A549 (cell line): ENCODE results near the gene SLC25A40. TPM values are rescaled to one million over a fixed set of nuclear protein-coding genes. Genes with fewer than 3 reads are reported as not detected.
A peak's percentile ranks its signal among the peaks of the same experiment; 100 is the strongest.

ENCODE experiments used
- ATAC-seq, 2 experiments: fragments of 200-7000 bp in 1 of 2; fragments of >200 bp in 1 of 2; cut with Nextera tagmentation in 1 of 2; cut with Tn5 transposase in 1 of 2; 3 replicates each; pipeline versions ENCODE4 v1.8.0 to v1.9.1; 2018 to 2020; ENCODE audit warnings: mild to moderate bottlenecking in 1 of 2, moderate library complexity in 1 of 2
- CTCF ChIA-PET: fragments of 300-600 bp; sonication (Branson Sonifier 250); formaldehyde crosslinking; extraction: SDS; loops from one replicate; lab custom pipeline; 2021; ENCODE audit warnings: antibody characterized with exemption, inconsistent platforms; lab: Yijun Ruan, JAX
- POLR2A ChIA-PET: fragments of 350-600 bp; formaldehyde crosslinking; extraction: SDS; loops from one replicate; lab custom pipeline; 2021; ENCODE audit warnings: antibody characterized with exemption, inconsistent platforms; lab: Yijun Ruan, JAX
- DNase-seq, 2 experiments: peaks; one replicate each; pipeline versions ENCODE4 v3.0.0 to v3.0.0-alpha.2; 2011 to 2016; ENCODE audit warnings: low read depth in 1 of 2, low spot score in 1 of 2
- FAIRE-seq: peaks from 2 replicates; lab custom pipeline; 2011; peaks lifted over from hg19 to GRCh38; lab: Jason Lieb, UNC
- H3K27ac ChIP-seq, 2 experiments: fragments of >200 bp; sonication (Bioruptor Twin); formaldehyde crosslinking; 3 replicates each; pipeline ENCODE4 v1.5.1; 2016 to 2017
- H3K4me1 ChIP-seq: fragments of >200 bp; sonication (Bioruptor Twin); formaldehyde crosslinking; 3 replicates; pipeline ENCODE4 v1.6.1; 2016
- H3K4me2 ChIP-seq: fragments of >200 bp; sonication (Bioruptor Twin); formaldehyde crosslinking; 3 replicates; pipeline ENCODE4 v1.6.1; 2016
- H3K4me3 ChIP-seq: fragments of >200 bp; sonication (Bioruptor Twin); formaldehyde crosslinking; 3 replicates; pipeline ENCODE4 v1.5.1; 2016
- H3K9me3 ChIP-seq: fragments of >200 bp; sonication (Bioruptor Twin); formaldehyde crosslinking; 3 replicates; pipeline ENCODE4 v1.6.1; 2016
- BCL3 ChIP-seq: fragments of >200 bp; sonication (Bioruptor Twin); formaldehyde crosslinking; IDR thresholded peaks from 3 replicates; pipeline ENCODE4 v1.6.1; 2016
- BHLHE40 ChIP-seq: IDR thresholded peaks from 2 replicates; pipeline ENCODE4 v1.6.1; 2012; ENCODE audit warnings: low read depth, low read length, inconsistent platforms
- CBX2 ChIP-seq: fragments of 200-600 bp; sonication (generic); IDR thresholded peaks from 2 replicates; pipeline ENCODE4 v1.6.1; 2016; ENCODE audit warnings: low read depth, mild to moderate bottlenecking, borderline replicate concordance
- CHD4 ChIP-seq: fragments of 200-600 bp; sonication (generic); IDR thresholded peaks from 2 replicates; pipeline ENCODE4 v1.6.1; 2016; ENCODE audit warnings: antibody characterized with exemption, mild to moderate bottlenecking, borderline replicate concordance
- CTCF ChIP-seq: fragments of >200 bp; sonication (Bioruptor Twin); formaldehyde crosslinking; IDR thresholded peaks from 3 replicates; pipeline ENCODE4 v1.5.1; 2016
- E2F6 ChIP-seq: IDR thresholded peaks from 2 replicates; pipeline ENCODE4 v1.6.1; 2012; ENCODE audit warnings: low read depth, borderline replicate concordance
- FOSB ChIP-seq: fragments of 250-450 bp; sonication (Bioruptor Pico); IDR thresholded peaks from 2 replicates; pipeline ENCODE4 v1.5.0; 2020; ENCODE audit warnings: mild to moderate bottlenecking, moderate library complexity
- HDAC2 ChIP-seq: fragments of 200-600 bp; sonication (generic); IDR thresholded peaks from 2 replicates; pipeline ENCODE4 v1.6.1; 2016
- HEYL ChIP-seq: fragments of 250-450 bp; sonication (Bioruptor Pico); IDR thresholded peaks from 2 replicates; pipeline ENCODE4 v1.8.0; 2021; ENCODE audit warnings: mild to moderate bottlenecking, moderate library complexity
- JUNB ChIP-seq: fragments of >200 bp; sonication (Bioruptor Twin); formaldehyde crosslinking; IDR thresholded peaks from 2 replicates; pipeline ENCODE4 v1.6.1; 2016
- MAFK ChIP-seq: fragments of 450-650 bp; IDR thresholded peaks from 2 replicates; pipeline ENCODE4 v1.6.1; 2014; ENCODE audit not compliant: partially characterized antibody
- MAZ ChIP-seq: fragments of 150-350 bp; IDR thresholded peaks from 2 replicates; pipeline ENCODE4 v1.6.1; 2014; ENCODE audit warnings: antibody characterized with exemption, low read depth, low read length, borderline replicate concordance
- NPAS2 ChIP-seq: fragments of 250-450 bp; sonication (Bioruptor Pico); IDR thresholded peaks from 2 replicates; pipeline ENCODE4 v1.8.0; 2022; ENCODE audit warnings: mild to moderate bottlenecking, moderate library complexity, borderline replicate concordance
- PBX3 ChIP-seq: IDR thresholded peaks from 2 replicates; pipeline ENCODE4 v1.6.1; 2012
- REST ChIP-seq: fragments of 200-600 bp; sonication (generic); IDR thresholded peaks from 2 replicates; pipeline ENCODE4 v1.6.1; 2016; ENCODE audit warnings: antibody characterized with exemption, mild to moderate bottlenecking, moderate library complexity
- RFX5 ChIP-seq: fragments of 450-650 bp; IDR thresholded peaks from 2 replicates; pipeline ENCODE4 v1.7.1; 2014; ENCODE audit warnings: antibody characterized with exemption, mild to moderate bottlenecking, moderate library complexity
- RNF2 ChIP-seq: fragments of 200-600 bp; sonication (generic); IDR thresholded peaks from 2 replicates; pipeline ENCODE4 v1.6.1; 2016; ENCODE audit warnings: low read depth, mild to moderate bottlenecking, antibody characterized with exemption, moderate library complexity, borderline replicate concordance
- SMC3 ChIP-seq: fragments of >200 bp; sonication (Bioruptor Twin); formaldehyde crosslinking; IDR thresholded peaks from 3 replicates; pipeline ENCODE4 v1.6.1; 2018; ENCODE audit warnings: inconsistent platforms
- USF2 ChIP-seq: fragments of 450-650 bp; IDR thresholded peaks from 2 replicates; pipeline ENCODE4 v1.6.1; 2014; ENCODE audit warnings: antibody characterized with exemption
- ZC3H11A ChIP-seq: fragments of 450-650 bp; IDR thresholded peaks from 2 replicates; pipeline ENCODE4 v1.6.1; 2014; ENCODE audit warnings: antibody characterized with exemption, mild to moderate bottlenecking
- ZNF302 ChIP-seq: fragments of 250-450 bp; sonication (Bioruptor Pico); IDR thresholded peaks from 2 replicates; pipeline ENCODE4 v1.9.0; 2021; ENCODE audit warnings: inconsistent platforms, mild to moderate bottlenecking, moderate library complexity
- ZSCAN20 ChIP-seq: fragments of 250-450 bp; sonication (Bioruptor Pico); IDR thresholded peaks from 2 replicates; pipeline ENCODE4 v1.8.0; 2022; ENCODE audit warnings: mild to moderate bottlenecking, moderate library complexity
- WGBS: methylation state at CpG from one replicate; pipeline ENCODE4 v1.1.6; 2017; ENCODE audit errors: missing lambda C conversion rate; 5-methylcytosine and 5-hydroxymethylcytosine counted together
- polyA plus RNA-seq, 4 experiments: library from polyadenylated mRNA; depleted of rRNA in 3 of 4; stranded (reverse); fragments of >200 nt; fragmentation: RNase III in 1 of 4; extraction: RNeasy Plus Mini Kit Qiagen cat#74134 plus additional on column Dnase treatment in 1 of 4; gene quantifications; 2 replicates in 3 of 4; 3 replicates in 1 of 4; pipeline ENCODE4 v1.2.3, GENCODE V29; 2011 to 2017

SLC25A40 gene
- polyA plus RNA-seq, 2 of the 4 experiments (the other 2 are of a cell fraction) = 11.8 to 22.0 TPM

GRCh38 chr7:87853237-87853864 lies 22.8 kb downstream of the SLC25A40 start:
- FAIRE-seq = peak; percentile 87
- Histone ChIP-seq H3K9me3 (no peaks in the 10 kb centered on the region), H3K4me1 (peaks cover 5% of the 10 kb centered on the region; the same call in 1 of the 3 replicates), H3K4me3 (no peak overlapping the region), H3K4me2 (no peak overlapping the region), H3K27ac (no peak overlapping the region)
- ATAC-seq = no peak
- WGBS = 76% methylated on average over 1 of the region's 1 CpG
- no peak for DNase-seq
- POLR2A ChIA-PET = no interaction called here
- CTCF ChIA-PET = no interaction called here
- TF ChIP-seq MAZ (no peak), USF2 (no peak), RNF2 (no peak)

GRCh38 chr7:87852306-87852705 lies 23.9 kb downstream of the SLC25A40 start:
- DNase-seq (no peak), FAIRE-seq (no peak), ATAC-seq (no peak)
- no peak overlapping the region for H3K27ac ChIP-seq
- ChIA-PET CTCF (no interaction called here), POLR2A (no interaction called here)
- no peak overlapping the region for H3K4me3 ChIP-seq
- TF ChIP-seq E2F6 (no peak), NPAS2 (CRISPR knock-in tag) (no peak), PBX3 (no peak), CHD4 (no peak), HDAC2 (no peak), RFX5 (no peak), ZSCAN20 (CRISPR knock-in tag) (no peak), MAZ (no peak), HEYL (CRISPR knock-in tag) (no peak), SMC3 (no peak), CBX2 (no peak), JUNB (no peak), ZNF302 (no peak), CTCF (no peak), REST (no peak), ZC3H11A (no peak), FOSB (CRISPR knock-in tag) (no peak), BCL3 (no peak), MAFK (no peak), BHLHE40 (no peak)
- no peak overlapping the region for H3K4me2 ChIP-seq
- WGBS = 90% methylated on average over 6 of the region's 6 CpGs
- no peaks in the 10 kb centered on the region for H3K9me3 ChIP-seq
- peaks cover 5% of the 10 kb centered on the region; the same call in 1 of the 3 replicates for H3K4me1 ChIP-seq
